Measurements from ENCODE around the gene CCDC9.

Gene CCDC9

DNA sequence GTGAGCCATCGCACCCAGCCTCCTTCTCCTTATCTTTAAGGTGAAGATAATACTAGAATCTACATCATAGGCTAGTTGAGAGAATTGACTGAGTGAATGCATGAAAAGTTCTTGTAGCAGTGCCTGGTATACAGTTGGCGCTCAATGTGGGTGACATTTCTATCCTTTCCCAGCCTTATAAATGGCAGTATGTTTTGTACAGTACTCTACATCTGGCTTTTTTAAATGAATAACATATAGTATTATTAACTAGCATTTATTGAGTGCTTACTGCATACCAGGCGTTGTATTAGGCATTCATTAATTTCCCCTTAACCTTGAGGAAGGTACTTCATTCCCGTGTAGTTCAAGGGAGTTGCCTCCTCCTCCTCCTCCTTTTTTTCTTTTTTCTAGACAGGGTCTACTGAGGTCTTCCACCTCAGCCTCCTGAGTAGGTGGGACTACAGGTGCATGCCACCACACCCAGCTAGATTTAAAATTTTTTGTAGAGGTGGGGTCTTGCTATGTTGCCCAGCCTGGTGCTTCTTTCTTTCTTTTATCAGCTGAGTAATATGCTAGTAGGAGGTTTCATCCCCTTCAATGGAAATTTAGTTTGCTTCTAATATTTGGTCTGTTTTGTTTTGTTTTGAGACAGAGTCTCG is 56.2 kb downstream of the CCDC9 start:
- no peaks in the 10 kb centered on the region for H3K27me3 ChIP-seq (ENCODE audit: control insufficient read depth, insufficient read depth, low read length, poor library complexity, severe bottlenecking)
- H3K4me1 ChIP-seq (ENCODE audit: control insufficient read depth, insufficient read depth, low read length): no peaks in the 10 kb centered on the region
- no peak overlapping the region for H3K4me3 ChIP-seq (ENCODE audit: insufficient read depth, low read depth, low read length)
- no peaks in the 10 kb centered on the region for H3K36me3 ChIP-seq (ENCODE audit: control insufficient read depth, insufficient read depth, low read length)
- WGBS, 2 experiments: 91 to 94% methylated on average over 5 of the region's 5 CpGs
- no peak overlapping the region for H3K27ac ChIP-seq (ENCODE audit: insufficient read depth, low read depth, low read length, poor library complexity, severe bottlenecking)
- no peaks in the 10 kb centered on the region for H3K9me3 ChIP-seq (ENCODE audit: control insufficient read depth, low read length)

GRCh38 chr19:47313754-47314295 is 57.5 kb downstream of the CCDC9 start:
- no peaks in the 10 kb centered on the region for H3K9me3 ChIP-seq (ENCODE audit: control insufficient read depth, low read length)
- H3K36me3 ChIP-seq (ENCODE audit: control insufficient read depth, insufficient read depth, low read length): no peaks in the 10 kb centered on the region
- 92 to 95% methylated on average over 10 of the region's 10 CpGs for WGBS, 2 experiments
- no peaks in the 10 kb centered on the region for H3K4me1 ChIP-seq (ENCODE audit: control insufficient read depth, insufficient read depth, low read length)
- no peak overlapping the region for H3K27ac ChIP-seq (ENCODE audit: insufficient read depth, low read depth, low read length, poor library complexity, severe bottlenecking)
- no peak overlapping the region for H3K4me3 ChIP-seq (ENCODE audit: insufficient read depth, low read depth, low read length)
- H3K27me3 ChIP-seq (ENCODE audit: control insufficient read depth, insufficient read depth, low read length, poor library complexity, severe bottlenecking): no peaks in the 10 kb centered on the region

GRCh38 chr19:47315125-47315821 is 58.9 kb downstream of the CCDC9 start:
- no peak overlapping the region for H3K4me3 ChIP-seq (ENCODE audit: insufficient read depth, low read depth, low read length)
- 53 to 54% methylated on average over 12 of the region's 12 CpGs for WGBS, 2 experiments
- H3K4me1 ChIP-seq (ENCODE audit: control insufficient read depth, insufficient read depth, low read length): no peaks in the 10 kb centered on the region
- no peaks in the 10 kb centered on the region for H3K36me3 ChIP-seq (ENCODE audit: control insufficient read depth, insufficient read depth, low read length)
- no peak overlapping the region for H3K27ac ChIP-seq (ENCODE audit: insufficient read depth, low read depth, low read length, poor library complexity, severe bottlenecking)
- no peaks in the 10 kb centered on the region for H3K9me3 ChIP-seq (ENCODE audit: control insufficient read depth, low read length)
- no peaks in the 10 kb centered on the region for H3K27me3 ChIP-seq (ENCODE audit: control insufficient read depth, insufficient read depth, low read length, poor library complexity, severe bottlenecking)

DNA sequence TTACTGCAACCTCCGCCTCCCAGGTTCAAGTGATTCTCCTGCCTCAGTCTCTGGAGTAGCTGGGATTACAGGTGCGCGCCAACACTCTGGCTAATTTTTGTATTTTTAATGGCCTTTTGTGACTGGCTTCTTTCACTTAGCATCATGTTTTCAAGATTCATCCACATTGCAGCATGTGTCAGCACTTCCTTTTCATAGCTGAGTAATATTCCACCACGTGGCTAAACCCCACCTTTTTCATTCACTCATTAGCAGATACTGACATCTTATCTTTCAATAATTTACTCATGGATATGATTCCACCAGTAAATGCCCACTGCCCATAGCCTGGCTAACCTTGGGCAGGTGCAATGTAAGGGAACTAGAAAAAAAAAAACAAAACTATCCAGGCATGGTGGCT is 60.2 kb downstream of the CCDC9 start:
- no peaks in the 10 kb centered on the region for H3K27me3 ChIP-seq (ENCODE audit: control insufficient read depth, insufficient read depth, low read length, poor library complexity, severe bottlenecking)
- H3K9me3 ChIP-seq (ENCODE audit: control insufficient read depth, low read length): no peaks in the 10 kb centered on the region
- H3K27ac ChIP-seq (ENCODE audit: insufficient read depth, low read depth, low read length, poor library complexity, severe bottlenecking): no peak overlapping the region
- no peak overlapping the region for H3K4me3 ChIP-seq (ENCODE audit: insufficient read depth, low read depth, low read length)
- H3K4me1 ChIP-seq (ENCODE audit: control insufficient read depth, insufficient read depth, low read length): no peaks in the 10 kb centered on the region
- WGBS, 2 experiments: 86 to 91% methylated on average over 4 of the region's 4 CpGs
- H3K36me3 ChIP-seq (ENCODE audit: control insufficient read depth, insufficient read depth, low read length): no peaks in the 10 kb centered on the region

DNA sequence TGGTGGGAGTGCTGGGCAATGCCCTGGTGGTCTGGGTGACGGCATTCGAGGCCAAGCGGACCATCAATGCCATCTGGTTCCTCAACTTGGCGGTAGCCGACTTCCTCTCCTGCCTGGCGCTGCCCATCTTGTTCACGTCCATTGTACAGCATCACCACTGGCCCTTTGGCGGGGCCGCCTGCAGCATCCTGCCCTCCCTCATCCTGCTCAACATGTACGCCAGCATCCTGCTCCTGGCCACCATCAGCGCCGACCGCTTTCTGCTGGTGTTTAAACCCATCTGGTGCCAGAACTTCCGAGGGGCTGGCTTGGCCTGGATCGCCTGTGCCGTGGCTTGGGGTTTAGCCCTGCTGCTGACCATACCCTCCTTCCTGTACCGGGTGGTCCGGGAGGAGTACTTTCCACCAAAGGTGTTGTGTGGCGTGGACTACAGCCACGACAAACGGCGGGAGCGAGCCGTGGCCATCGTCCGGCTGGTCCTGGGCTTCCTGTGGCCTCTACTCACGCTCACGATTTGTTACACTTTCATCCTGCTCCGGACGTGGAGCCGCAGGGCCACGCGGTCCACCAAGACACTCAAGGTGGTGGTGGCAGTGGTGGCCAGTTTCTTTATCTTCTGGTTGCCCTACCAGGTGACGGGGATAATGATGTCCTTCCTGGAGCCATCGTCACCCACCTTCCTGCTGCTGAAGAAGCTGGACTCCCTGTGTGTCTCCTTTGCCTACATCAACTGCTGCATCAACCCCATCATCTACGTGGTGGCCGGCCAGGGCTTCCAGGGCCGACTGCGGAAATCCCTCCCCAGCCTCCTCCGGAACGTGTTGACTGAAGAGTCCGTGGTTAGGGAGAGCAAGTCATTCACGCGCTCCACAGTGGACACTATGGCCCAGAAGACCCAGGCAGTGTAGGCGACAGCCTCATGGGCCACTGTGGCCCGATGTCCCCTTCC is 63.9 kb downstream of the CCDC9 start:
- Histone ChIP-seq H3K4me1 (ENCODE audit: control insufficient read depth, insufficient read depth, low read length) (no peaks in the 10 kb centered on the region), H3K4me3 (ENCODE audit: insufficient read depth, low read depth, low read length) (no peak overlapping the region)
- 94 to 95% methylated on average over 46 of the region's 46 CpGs for WGBS, 2 experiments

More for the DNA sequence above, 63.9 kb downstream of the CCDC9 start:
- no peaks in the 10 kb centered on the region for H3K36me3 ChIP-seq (ENCODE audit: control insufficient read depth, insufficient read depth, low read length)
- no peaks in the 10 kb centered on the region for H3K27me3 ChIP-seq (ENCODE audit: control insufficient read depth, insufficient read depth, low read length, poor library complexity, severe bottlenecking)
- no peaks in the 10 kb centered on the region for H3K9me3 ChIP-seq (ENCODE audit: control insufficient read depth, low read length)
- H3K27ac ChIP-seq (ENCODE audit: insufficient read depth, low read depth, low read length, poor library complexity, severe bottlenecking): no peak overlapping the region

All from ectodermal cell (in vitro differentiated cells).